Spleen (tissue), 11 donors: ENCODE results near the gene LCN10. TPM values are rescaled to one million over a fixed set of nuclear protein-coding genes. Genes with fewer than 3 reads are reported as not detected.

Experiments used
- DNase-seq: peaks from one replicate; pipeline ENCODE4 v3.0.0-alpha.2; 2020
- H3K27ac ChIP-seq, 8 donors: fragments of 200-600 bp; sonication (generic) in 7 of 8; 1 replicate in 4 of 8; 2 replicates in 4 of 8; pipeline versions ENCODE4 v1.5.0 to v1.8.0; 2016 to 2021; ENCODE audit warnings: inconsistent platforms in 4 of 8, mild to moderate bottlenecking in 4 of 8, moderate library complexity in 1 of 8
- H3K27me3 ChIP-seq, 7 donors: fragments of 200-600 bp; sonication (generic) in 6 of 7; replicated peaks in 1 of 7; 1 replicate in 4 of 7; 2 replicates in 3 of 7; pipeline versions ENCODE4 v1.5.0 to v1.8.0; 2016 to 2021; ENCODE audit warnings: inconsistent platforms in 3 of 7, mild to moderate bottlenecking in 1 of 7
- H3K36me3 ChIP-seq, 6 donors: fragments of 200-600 bp; sonication (generic) in 5 of 6; 1 replicate in 4 of 6; 2 replicates in 2 of 6; pipeline versions ENCODE4 v1.5.0 to v1.8.0; 2016 to 2021; ENCODE audit warnings: inconsistent platforms in 2 of 6
- H3K4me1 ChIP-seq, 6 donors: fragments of 200-600 bp; sonication (generic) in 5 of 6; 1 replicate in 3 of 6; 2 replicates in 3 of 6; pipeline versions ENCODE4 v1.5.0 to v1.8.0; 2016 to 2021; ENCODE audit warnings: inconsistent platforms in 3 of 6
- H3K4me3 ChIP-seq, 8 donors: fragments of 200-600 bp; sonication (generic) in 7 of 8; 1 replicate in 4 of 8; 2 replicates in 4 of 8; pipeline versions ENCODE4 v1.5.0 to v1.8.0; 2016 to 2021; ENCODE audit warnings: inconsistent platforms in 4 of 8, mild to moderate bottlenecking in 4 of 8, moderate library complexity in 2 of 8
- H3K9me3 ChIP-seq, 8 donors: fragments of 200-600 bp; sonication (generic) in 7 of 8; 1 replicate in 4 of 8; 2 replicates in 4 of 8; pipeline versions ENCODE4 v1.5.0 to v1.8.0; 2016 to 2021; ENCODE audit warnings: inconsistent platforms in 4 of 8
- POLR2A ChIP-seq, 3 donors: fragments of 450-650 bp; IDR thresholded peaks; one replicate each; pipeline ENCODE4 v1.5.1; 2017; ENCODE audit warnings: antibody characterized with exemption in 3 of 3, mild to moderate bottlenecking in 1 of 3
- POLR2AphosphoS5 ChIP-seq, 3 donors: sonication (generic); formaldehyde crosslinking; IDR thresholded peaks; one replicate each; pipeline ENCODE4 v1.5.1; 2017; ENCODE audit warnings: antibody characterized with exemption in 3 of 3
- WGBS, 5 donors: extraction: QIAGEN DNeasy Blood & Tissue Kit in 3 of 5; methylation state at CpG; one replicate each; pipeline versions ENCODE4 v1.1.5 to v1.1.7; 2013 to 2018; 5-methylcytosine and 5-hydroxymethylcytosine counted together
- intact Hi-C: fragments of 100-400 bp; cut with DNase I; formaldehyde crosslinking; loops from one replicate; pipeline ENCODE4 v1.15.0; 2023; ENCODE audit warnings: low total_unique reads
- polyA plus RNA-seq, 3 donors: library from polyadenylated mRNA; stranded (reverse); fragments of 200-250 nt; gene quantifications; one replicate each; pipeline ENCODE4 v1.2.1, GENCODE V29; 2013
- total RNA-seq, 7 donors: library from RNA; depleted of rRNA in 3 of 7; stranded (reverse); fragments of >200 nt in 3 of 7; fragmentation: NEBNext Ultra II Directional in 4 of 7; extraction: Animal tissue kit (Norgen Biotek cat#: 25700) in 4 of 7; gene quantifications; one replicate each; pipeline versions ENCODE4 v1.1.0 to v1.2.1, GENCODE V29; 2016 to 2021
- TF ChIP-seq, protein P1 (sequence below), 11 experiments: fragments of 200-600 bp in 7 of 11; fragments of 450-650 bp in 4 of 11; sonication (generic) in 4 of 11; IDR thresholded peaks in 8 of 11; conservative IDR thresholded peaks in 3 of 11; 1 replicate in 7 of 11; 2 replicates in 4 of 11; pipeline versions ENCODE4 v1.4.0 to v1.8.0; 2016 to 2021; ENCODE audit warnings: antibody characterized with exemption in 11 of 11, inconsistent platforms in 4 of 11, mild to moderate bottlenecking in 1 of 11
- donor health status: healthy with polysubstance abuse.
- donor health status: DM: no; HTN: no; CAD: no; lungs with moderate emphysema.
- donor health status: DM: no; HTN: no; CAD: no.
- donor health status: Bipolar disorder and iron deficiency.
- donor health status: healthy.
- donor health status: DM: no; HTN: no; CAD: no.
- donor health status: DM: yes; HTN: yes; CAD: no.

The LCN10 gene
- total and polyA plus RNA-seq, 10 donors: 7.2 to 41.3 (median 15.8) TPM

- 88 to 92% (median 91%) methylated on average over 16 of the region's 16 CpGs for WGBS, 5 donors
- H3K4me3 ChIP-seq: peak overlapping the region in 4 of 8 donors; percentile 44 to 73 (median 50)
- TF ChIP-seq POLR2A (IDR thresholded peaks at IDR 0.05): no peak
- TF ChIP-seq, protein P1, sequence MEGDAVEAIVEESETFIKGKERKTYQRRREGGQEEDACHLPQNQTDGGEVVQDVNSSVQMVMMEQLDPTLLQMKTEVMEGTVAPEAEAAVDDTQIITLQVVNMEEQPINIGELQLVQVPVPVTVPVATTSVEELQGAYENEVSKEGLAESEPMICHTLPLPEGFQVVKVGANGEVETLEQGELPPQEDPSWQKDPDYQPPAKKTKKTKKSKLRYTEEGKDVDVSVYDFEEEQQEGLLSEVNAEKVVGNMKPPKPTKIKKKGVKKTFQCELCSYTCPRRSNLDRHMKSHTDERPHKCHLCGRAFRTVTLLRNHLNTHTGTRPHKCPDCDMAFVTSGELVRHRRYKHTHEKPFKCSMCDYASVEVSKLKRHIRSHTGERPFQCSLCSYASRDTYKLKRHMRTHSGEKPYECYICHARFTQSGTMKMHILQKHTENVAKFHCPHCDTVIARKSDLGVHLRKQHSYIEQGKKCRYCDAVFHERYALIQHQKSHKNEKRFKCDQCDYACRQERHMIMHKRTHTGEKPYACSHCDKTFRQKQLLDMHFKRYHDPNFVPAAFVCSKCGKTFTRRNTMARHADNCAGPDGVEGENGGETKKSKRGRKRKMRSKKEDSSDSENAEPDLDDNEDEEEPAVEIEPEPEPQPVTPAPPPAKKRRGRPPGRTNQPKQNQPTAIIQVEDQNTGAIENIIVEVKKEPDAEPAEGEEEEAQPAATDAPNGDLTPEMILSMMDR (IDR thresholded peaks at IDR 0.05 in 8 of 11, conservative IDR thresholded peaks at IDR 0.05 in 3 of 11): no peak
- no peak for TF ChIP-seq POLR2AphosphoS5 (IDR thresholded peaks at IDR 0.05)
- no peaks in the 10 kb centered on the region for H3K9me3 ChIP-seq
- peaks cover 0 to 23% (median 0%) of the 10 kb centered on the region in 6 donors for H3K36me3 ChIP-seq
- DNase-seq: no peak
- intact Hi-C loops: no loop called here
- H3K27me3 ChIP-seq: peaks cover 0 to 65% (median 33%) of the 10 kb centered on the region in 7 donors
- peaks cover 11 to 42% (median 26%) of the 10 kb centered on the region in 6 donors for H3K4me1 ChIP-seq
- H3K27ac ChIP-seq: peak overlapping the region in 2 of 8 donors; percentile 80 to 91
These were observed 2.2 kb downstream of the LCN10 start for GRCh38 chr9:136740491-136740890.

DNA sequence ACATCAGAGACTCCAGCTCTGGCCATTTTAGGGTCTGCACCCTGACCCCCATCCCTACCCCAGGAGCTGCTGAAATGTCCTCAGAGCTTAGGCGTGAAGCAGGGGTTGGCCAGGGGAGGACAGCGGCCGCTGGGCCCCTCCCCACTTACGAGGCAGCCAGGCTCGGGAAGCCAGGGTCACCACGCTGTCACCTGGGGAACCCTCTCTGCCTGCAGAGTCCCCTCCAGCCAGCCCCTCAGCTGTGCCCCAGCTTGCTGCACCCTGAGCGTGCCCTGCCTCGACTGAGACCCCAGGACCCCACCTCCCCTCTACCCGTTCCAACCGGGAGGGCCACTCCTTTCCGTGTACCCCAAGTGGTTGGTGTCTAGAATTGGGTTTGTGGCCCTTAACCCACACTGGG is 2.7 kb downstream of the LCN10 start:
- peaks cover 11 to 38% (median 26%) of the 10 kb centered on the region in 6 donors for H3K4me1 ChIP-seq
- no peaks in the 10 kb centered on the region for H3K9me3 ChIP-seq
- no peak overlapping the region for H3K27ac ChIP-seq
- H3K36me3 ChIP-seq: peaks cover 0 to 23% (median 0%) of the 10 kb centered on the region in 6 donors
- H3K4me3 ChIP-seq: no peak overlapping the region
- no peak for DNase-seq
- TF ChIP-seq POLR2A (IDR thresholded peaks at IDR 0.05): no peak
- no peak for TF ChIP-seq POLR2AphosphoS5 (IDR thresholded peaks at IDR 0.05)
- TF ChIP-seq, protein P1 (IDR thresholded peaks at IDR 0.05 in 8 of 11, conservative IDR thresholded peaks at IDR 0.05 in 3 of 11): no peak
- peaks cover 0 to 65% (median 33%) of the 10 kb centered on the region in 7 donors for H3K27me3 ChIP-seq
- intact Hi-C loops: no loop called here
- 86 to 91% (median 89%) methylated on average over 11 of the region's 11 CpGs for WGBS, 5 donors

DNA sequence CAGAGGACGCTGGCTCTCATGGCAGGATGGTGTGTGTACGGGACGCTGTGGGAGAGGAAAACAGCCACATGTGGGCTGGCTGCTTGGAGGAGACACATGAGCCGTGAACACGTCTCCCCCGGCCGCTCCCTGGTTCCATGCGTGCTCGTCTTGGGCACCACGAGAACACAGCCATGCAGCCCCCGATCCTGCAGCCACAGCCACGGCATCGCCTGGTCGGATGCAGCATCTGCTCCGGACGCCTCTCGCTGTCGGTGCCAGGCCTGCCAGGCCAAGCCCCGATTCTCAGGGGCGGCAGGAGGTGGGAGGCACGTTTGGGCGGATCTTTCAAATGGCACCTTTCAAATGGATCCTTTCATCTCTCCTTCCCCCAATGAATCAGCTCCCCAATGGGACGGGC is 3.2 kb downstream of the LCN10 start:
- WGBS, 5 donors: 73 to 89% (median 87%) methylated on average over 20 to 23 of the region's 23 CpGs
- H3K4me1 ChIP-seq: peaks cover 11 to 35% (median 26%) of the 10 kb centered on the region in 6 donors
- H3K9me3 ChIP-seq: no peaks in the 10 kb centered on the region
- intact Hi-C loops: no loop called here
- DNase-seq: no peak
- no peak overlapping the region for H3K27ac ChIP-seq
- H3K36me3 ChIP-seq: peaks cover 0 to 23% (median 0%) of the 10 kb centered on the region in 6 donors
- peaks cover 0 to 60% (median 33%) of the 10 kb centered on the region in 7 donors for H3K27me3 ChIP-seq
- H3K4me3 ChIP-seq: no peak overlapping the region
- TF ChIP-seq POLR2A (IDR thresholded peaks at IDR 0.05): no peak
- no peak for TF ChIP-seq POLR2AphosphoS5 (IDR thresholded peaks at IDR 0.05)
- TF ChIP-seq, protein P1 (IDR thresholded peaks at IDR 0.05 in 8 of 11, conservative IDR thresholded peaks at IDR 0.05 in 3 of 11): no peak

DNA sequence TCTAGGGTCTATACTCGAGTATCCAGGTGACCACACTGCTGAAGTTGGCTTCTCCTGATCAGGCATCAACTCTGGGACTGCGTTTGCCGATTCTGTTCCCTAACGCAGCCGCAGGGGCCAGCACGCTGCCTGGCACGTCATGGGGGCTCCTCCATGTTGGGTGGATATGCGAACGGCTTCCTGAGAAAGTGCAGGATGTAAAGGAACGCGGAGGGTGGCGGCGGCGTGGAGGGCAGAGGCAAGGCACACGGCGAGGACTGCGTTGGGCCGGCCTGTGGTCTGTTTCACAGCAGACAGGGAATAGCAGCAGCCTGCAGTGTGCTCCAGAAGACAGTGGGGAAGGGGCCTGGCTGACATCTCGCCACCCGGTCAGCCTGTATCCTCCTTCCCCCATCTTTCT is 3.8 kb downstream of the LCN10 start:
- TF ChIP-seq, protein P1 (IDR thresholded peaks at IDR 0.05 in 8 of 11, conservative IDR thresholded peaks at IDR 0.05 in 3 of 11): no peak
- TF ChIP-seq POLR2AphosphoS5 (IDR thresholded peaks at IDR 0.05): no peak
- TF ChIP-seq POLR2A (IDR thresholded peaks at IDR 0.05): no peak
- Histone ChIP-seq H3K27ac (no peak overlapping the region), H3K4me3 (no peak overlapping the region), H3K9me3 (no peaks in the 10 kb centered on the region), H3K36me3 (peaks cover 0 to 23% (median 0%) of the 10 kb centered on the region in 6 donors), H3K27me3 (peaks cover 0 to 54% (median 33%) of the 10 kb centered on the region in 7 donors), H3K4me1 (peaks cover 11 to 35% (median 26%) of the 10 kb centered on the region in 6 donors)
- intact Hi-C loops: no loop called here
- DNase-seq: no peak
- 84 to 93% (median 92%) methylated on average over 20 of the region's 20 CpGs for WGBS, 5 donors
